ENCODE data around the gene SERPINA3. TPM values are rescaled to one million over a fixed set of nuclear protein-coding genes. Genes with fewer than 3 reads are reported as not detected.

SERPINA3 gene
- total RNA-seq, 1 donor from 2014 or later: not detected

DNA sequence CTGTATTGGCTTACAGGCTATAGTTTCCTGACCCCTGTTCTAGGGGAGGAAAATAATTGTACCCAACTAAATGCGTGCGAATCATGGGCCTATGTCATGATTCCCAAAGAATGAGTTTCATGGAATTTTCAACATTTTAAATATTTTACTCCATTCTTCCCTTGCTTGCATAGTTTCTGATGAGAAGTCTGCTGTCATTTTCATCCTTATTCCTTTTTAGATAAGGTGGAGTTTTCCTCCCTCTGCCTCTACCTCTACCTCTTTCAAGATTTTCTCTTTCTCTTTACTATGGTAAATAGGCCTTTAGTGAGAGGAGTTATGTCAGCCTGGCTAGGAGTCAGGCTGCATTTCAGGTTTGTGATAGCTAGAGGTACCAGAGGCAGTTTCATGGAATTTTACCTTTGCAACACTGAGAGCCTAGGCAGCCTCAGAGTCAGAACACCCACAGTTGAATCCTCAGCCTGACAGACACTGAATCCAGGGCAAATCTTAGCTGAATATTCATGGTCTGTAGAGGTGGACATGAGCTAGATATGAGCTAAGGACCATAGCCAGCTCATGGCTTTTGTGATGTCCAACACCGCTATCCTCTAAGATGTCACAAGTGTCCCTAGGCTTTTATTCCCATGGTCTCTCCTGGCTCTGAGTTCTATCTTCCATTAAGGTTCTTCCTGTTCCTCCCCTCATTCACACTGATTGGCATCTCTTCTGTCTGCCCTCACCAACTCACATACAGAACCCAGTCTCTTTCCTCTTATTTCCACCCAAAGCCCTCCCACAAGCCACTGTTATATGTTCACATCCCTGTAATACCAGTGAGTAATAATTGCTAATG lies 6.0 kb downstream of the SERPINA3 start:
- Mint-ChIP-seq H3K9me3 (peaks cover 42% of the 10 kb centered on the region), H3K36me3 (no peaks in the 10 kb centered on the region), H3K27me3 (ENCODE audit: insufficient read depth, low read depth) (peaks cover 10% of the 10 kb centered on the region), H3K4me3 (no peak overlapping the region), H3K27ac (no peak overlapping the region), H3K4me1 (peaks cover 3% of the 10 kb centered on the region)
- Histone ChIP-seq H3K4me1 (no peaks in the 10 kb centered on the region), H3K27ac (no peak overlapping the region), H4K20me1 (ENCODE audit: low read depth) (no peaks in the 10 kb centered on the region), H3F3A (ENCODE audit: low read depth) (no peaks in the 10 kb centered on the region), H3K4me3 (no peak overlapping the region), H3K27me3 (no peaks in the 10 kb centered on the region), H3K36me3 (no peaks in the 10 kb centered on the region), H3K4me2 (no peak overlapping the region), H3K9ac (no peak overlapping the region), H3K9me3 (ENCODE audit: low read depth) (no peaks in the 10 kb centered on the region), H2AFZ (replicated peaks) (no peak overlapping the region), H3K79me2 (ENCODE audit: low read depth) (no peaks in the 10 kb centered on the region)
- no peak for DNase-seq (ENCODE audit: low spot score)
- TF ChIP-seq EZH2phosphoT487 (IDR thresholded peaks at IDR 0.05): no peak
- TF ChIP-seq, protein P1, sequence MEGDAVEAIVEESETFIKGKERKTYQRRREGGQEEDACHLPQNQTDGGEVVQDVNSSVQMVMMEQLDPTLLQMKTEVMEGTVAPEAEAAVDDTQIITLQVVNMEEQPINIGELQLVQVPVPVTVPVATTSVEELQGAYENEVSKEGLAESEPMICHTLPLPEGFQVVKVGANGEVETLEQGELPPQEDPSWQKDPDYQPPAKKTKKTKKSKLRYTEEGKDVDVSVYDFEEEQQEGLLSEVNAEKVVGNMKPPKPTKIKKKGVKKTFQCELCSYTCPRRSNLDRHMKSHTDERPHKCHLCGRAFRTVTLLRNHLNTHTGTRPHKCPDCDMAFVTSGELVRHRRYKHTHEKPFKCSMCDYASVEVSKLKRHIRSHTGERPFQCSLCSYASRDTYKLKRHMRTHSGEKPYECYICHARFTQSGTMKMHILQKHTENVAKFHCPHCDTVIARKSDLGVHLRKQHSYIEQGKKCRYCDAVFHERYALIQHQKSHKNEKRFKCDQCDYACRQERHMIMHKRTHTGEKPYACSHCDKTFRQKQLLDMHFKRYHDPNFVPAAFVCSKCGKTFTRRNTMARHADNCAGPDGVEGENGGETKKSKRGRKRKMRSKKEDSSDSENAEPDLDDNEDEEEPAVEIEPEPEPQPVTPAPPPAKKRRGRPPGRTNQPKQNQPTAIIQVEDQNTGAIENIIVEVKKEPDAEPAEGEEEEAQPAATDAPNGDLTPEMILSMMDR (IDR thresholded peaks at IDR 0.05): no peak
- TF ChIP-seq EZH2 (IDR thresholded peaks at IDR 0.05): no peak

DNA sequence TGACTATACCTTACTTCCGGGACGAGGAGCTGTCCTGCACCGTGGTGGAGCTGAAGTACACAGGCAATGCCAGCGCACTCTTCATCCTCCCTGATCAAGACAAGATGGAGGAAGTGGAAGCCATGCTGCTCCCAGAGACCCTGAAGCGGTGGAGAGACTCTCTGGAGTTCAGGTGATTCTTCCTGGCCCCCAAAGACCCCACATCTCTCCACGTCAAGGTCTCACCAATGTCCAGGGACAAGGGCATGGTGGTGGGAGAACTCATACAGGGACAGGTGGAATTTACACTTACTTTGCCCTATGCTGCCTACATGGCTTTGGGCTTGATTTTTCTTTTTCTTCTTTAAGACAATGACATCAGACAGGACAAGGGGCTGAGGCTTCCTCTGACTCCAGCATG lies 7.1 kb downstream of the SERPINA3 start:
- no peak overlapping the region for H2AFZ ChIP-seq (replicated peaks)
- no peak for DNase-seq (ENCODE audit: low spot score)
- H3K4me1 ChIP-seq: no peaks in the 10 kb centered on the region
- H3K79me2 ChIP-seq (ENCODE audit: low read depth): no peaks in the 10 kb centered on the region
- Mint-ChIP-seq H3K36me3 (no peaks in the 10 kb centered on the region), H3K9me3 (peaks cover 42% of the 10 kb centered on the region), H3K4me1 (no peaks in the 10 kb centered on the region), H3K27me3 (ENCODE audit: insufficient read depth, low read depth) (peaks cover 10% of the 10 kb centered on the region), H3K4me3 (no peak overlapping the region), H3K27ac (no peak overlapping the region)
- no peaks in the 10 kb centered on the region for H4K20me1 ChIP-seq (ENCODE audit: low read depth)
- no peaks in the 10 kb centered on the region for H3K9me3 ChIP-seq (ENCODE audit: low read depth)
- no peak overlapping the region for H3K27ac ChIP-seq
- H3K4me3 ChIP-seq: no peak overlapping the region
- H3K36me3 ChIP-seq: no peaks in the 10 kb centered on the region
- TF ChIP-seq EZH2phosphoT487 (IDR thresholded peaks at IDR 0.05) (no peak), EZH2 (IDR thresholded peaks at IDR 0.05) (no peak)
- TF ChIP-seq, protein P1 (IDR thresholded peaks at IDR 0.05): no peak
- no peaks in the 10 kb centered on the region for H3F3A ChIP-seq (ENCODE audit: low read depth)
- no peaks in the 10 kb centered on the region for H3K27me3 ChIP-seq
- no peak overlapping the region for H3K4me2 ChIP-seq
- H3K9ac ChIP-seq: no peak overlapping the region

DNA sequence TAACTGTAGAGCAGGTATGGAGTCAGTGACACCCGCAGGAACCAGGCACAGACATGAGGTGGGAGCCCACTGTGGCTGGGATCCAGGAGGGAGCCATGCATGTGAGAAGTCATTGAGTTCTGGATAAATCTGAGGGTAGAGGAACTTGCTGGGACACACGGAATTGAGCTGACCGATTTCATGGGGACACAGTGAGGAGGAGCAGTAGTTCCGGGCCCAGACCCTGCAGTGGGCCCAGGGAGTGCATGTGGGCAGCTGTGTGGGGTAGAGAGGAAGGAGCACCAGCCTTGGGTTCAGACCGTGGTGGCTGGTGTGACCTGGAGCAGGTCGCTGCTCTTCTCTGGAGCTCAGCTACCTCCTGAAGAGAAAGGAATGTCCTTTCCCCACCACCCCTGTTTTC lies 8.4 kb downstream of the SERPINA3 start:
- Mint-ChIP-seq H3K4me1 (no peaks in the 10 kb centered on the region), H3K27ac (no peak overlapping the region), H3K9me3 (peaks cover 41% of the 10 kb centered on the region), H3K4me3 (no peak overlapping the region), H3K27me3 (ENCODE audit: insufficient read depth, low read depth) (peaks cover 10% of the 10 kb centered on the region), H3K36me3 (no peaks in the 10 kb centered on the region)
- H3K4me1 ChIP-seq: no peaks in the 10 kb centered on the region
- no peak overlapping the region for H2AFZ ChIP-seq (replicated peaks)
- DNase-seq (ENCODE audit: low spot score): no peak
- no peaks in the 10 kb centered on the region for H3K79me2 ChIP-seq (ENCODE audit: low read depth)
- H3K4me2 ChIP-seq: no peak overlapping the region
- no peak overlapping the region for H3K9ac ChIP-seq
- no peak overlapping the region for H3K4me3 ChIP-seq
- H3K27me3 ChIP-seq: no peaks in the 10 kb centered on the region
- no peaks in the 10 kb centered on the region for H3F3A ChIP-seq (ENCODE audit: low read depth)
- no peak for TF ChIP-seq EZH2phosphoT487 (IDR thresholded peaks at IDR 0.05)
- TF ChIP-seq, protein P1 (IDR thresholded peaks at IDR 0.05): no peak
- TF ChIP-seq EZH2 (IDR thresholded peaks at IDR 0.05): no peak
- no peaks in the 10 kb centered on the region for H3K9me3 ChIP-seq (ENCODE audit: low read depth)
- H3K27ac ChIP-seq: no peak overlapping the region
- no peaks in the 10 kb centered on the region for H4K20me1 ChIP-seq (ENCODE audit: low read depth)
- no peaks in the 10 kb centered on the region for H3K36me3 ChIP-seq
